GM21526 (cell line): ENCODE data around the gene RPL13.
"Not testable (repeated sequence)": the region's sequence is repeated elsewhere in the genome, so short reads cannot be mapped to it uniquely, and the experiment has no call there.

Source experiments
- ATAC-seq: cut with Tn5 transposase; IDR thresholded peaks from one replicate; pipeline ENCODE4 v1.9.1; 2021; ENCODE audit warnings: moderate library complexity; ENCODE audit not compliant: unreplicated experiment, low FRiP score

RPL13 gene

GRCh38 chr16:89575247-89576152 is 15.0 kb downstream of the RPL13 start, which contains the start of gene CPNE7:
Gene CPNE7 (plus strand): TSS chr16:89575758. CDS start chr16:89575898, 140 bp downstream.
- ATAC-seq: no peak

GRCh38 chr16:89576153-89577054 is 15.9 kb downstream of the RPL13 start:
- no peak for ATAC-seq

- ATAC-seq: no peak
These were observed 16.7 kb downstream of the RPL13 start for GRCh38 chr16:89577055-89577759.

- no peak for ATAC-seq
These were observed 18.9 kb downstream of the RPL13 start for GRCh38 chr16:89579351-89579750.

GRCh38 chr16:89581045-89581695 is 20.7 kb downstream of the RPL13 start:
- ATAC-seq: no peak

- ATAC-seq: no peak
These were observed 21.5 kb downstream of the RPL13 start for GRCh38 chr16:89581861-89582563.

- no peak for ATAC-seq
These were observed 22.2 kb downstream of the RPL13 start for GRCh38 chr16:89582614-89583196.

GRCh38 chr16:89583197-89583894 is 22.9 kb downstream of the RPL13 start:
- no peak for ATAC-seq

GRCh38 chr16:89583895-89584644 is 23.6 kb downstream of the RPL13 start:
- ATAC-seq: no peak

- no peak for ATAC-seq
These were observed 24.5 kb downstream of the RPL13 start for GRCh38 chr16:89584768-89585549.

- no peak for ATAC-seq
These were observed 25.7 kb downstream of the RPL13 start for GRCh38 chr16:89586218-89586617.

GRCh38 chr16:89586853-89587252 is 26.4 kb downstream of the RPL13 start:
- no peak for ATAC-seq

- ATAC-seq: not testable (repeated sequence)
These were observed 27.2 kb downstream of the RPL13 start for GRCh38 chr16:89587676-89588075.

GRCh38 chr16:89588413-89589109 is 28.1 kb downstream of the RPL13 start:
- no peak for ATAC-seq

- ATAC-seq: no peak
These were observed 28.9 kb downstream of the RPL13 start for GRCh38 chr16:89589241-89589926.

GRCh38 chr16:89593841-89594240 is 33.4 kb downstream of the RPL13 start:
- no peak for ATAC-seq
